NCI-H226 (cell line): ENCODE measurements around the gene PTH1R.

Source experiments
- DNase-seq: peaks from one replicate; pipeline ENCODE4 v3.0.0-alpha.2; 2015

Gene PTH1R

GRCh38 chr3:46952813-46953212, 75.3 kb downstream of the PTH1R start:
- DNase-seq, result no peak
